GM18951 (cell line): Measurements from ENCODE around the gene SHISAL2A.

ENCODE experiments used
- POLR2A ChIP-seq: IDR thresholded peaks from 4 replicates; pipeline ENCODE4 v1.6.1; 2011; ENCODE audit warnings: mild to moderate bottlenecking; ENCODE audit not compliant: insufficient read length, insufficient read depth; ENCODE audit errors: extremely low read depth
- in situ Hi-C: fragments of 300-500 bp; cut with MboI; formaldehyde crosslinking; loops from one replicate; pipeline ENCODE4 v1.12.0; 2022; ENCODE audit warnings: low sequenced_read_pairs, mixed read lengths, inconsistent platforms; ENCODE audit not compliant: unreplicated experiment

The SHISAL2A gene

GRCh38 chr1:52631759-52632331 lies 1.1 kb upstream of the SHISAL2A start:
- in situ Hi-C loops: no loop called here
- TF ChIP-seq POLR2A: no peak

GRCh38 chr1:52633291-52633754 lies 355 bp downstream of the SHISAL2A start:
- no peak for TF ChIP-seq POLR2A
- in situ Hi-C loops: no loop called here

- TF ChIP-seq POLR2A: no peak
- in situ Hi-C loops: no loop called here
Measured at GRCh38 chr1:52634111-52634510, 1.1 kb downstream of the SHISAL2A start.

- no peak for TF ChIP-seq POLR2A
- in situ Hi-C loops: no loop called here
Measured at GRCh38 chr1:52635321-52636089, 2.5 kb downstream of the SHISAL2A start.

- in situ Hi-C loops: no loop called here
- TF ChIP-seq POLR2A: no peak
Measured at GRCh38 chr1:52636721-52637695, 4.0 kb downstream of the SHISAL2A start.

- in situ Hi-C loops: no loop called here
- TF ChIP-seq POLR2A: no peak
Measured at GRCh38 chr1:52637946-52638345, 5.0 kb downstream of the SHISAL2A start.

- in situ Hi-C loops: no loop called here
- no peak for TF ChIP-seq POLR2A
Measured at GRCh38 chr1:52640697-52641096, 7.7 kb downstream of the SHISAL2A start.

GRCh38 chr1:52641307-52641706 lies 8.3 kb downstream of the SHISAL2A start:
- in situ Hi-C loops: no loop called here
- no peak for TF ChIP-seq POLR2A

GRCh38 chr1:52645261-52645660 lies 12.3 kb downstream of the SHISAL2A start:
- no peak for TF ChIP-seq POLR2A
- in situ Hi-C loops: no loop called here

GRCh38 chr1:52651904-52652303 lies 18.9 kb downstream of the SHISAL2A start:
- in situ Hi-C loops: no loop called here
- no peak for TF ChIP-seq POLR2A

- in situ Hi-C loops: no loop called here
- TF ChIP-seq POLR2A: no peak
Measured at GRCh38 chr1:52653207-52653849, 20.4 kb downstream of the SHISAL2A start.

- no peak for TF ChIP-seq POLR2A
- in situ Hi-C loops: no loop called here
Measured at GRCh38 chr1:52654063-52654462, 21.1 kb downstream of the SHISAL2A start.

- TF ChIP-seq POLR2A: no peak
- in situ Hi-C loops: no loop called here
Measured at GRCh38 chr1:52657702-52658101, 24.7 kb downstream of the SHISAL2A start.

GRCh38 chr1:52658795-52659194 lies 25.8 kb downstream of the SHISAL2A start:
- TF ChIP-seq POLR2A: no peak
- in situ Hi-C loops: no loop called here
